GM06990 (cell line): ENCODE data around the gene HDGFL3.

Experiments used
- DNase-seq: peaks from one replicate; pipeline ENCODE4 v3.0.0-alpha.2; 2011; ENCODE audit not compliant: insufficient read length; ENCODE audit errors: extremely low read depth
- H3K27me3 ChIP-seq: replicated peaks from 2 replicates; pipeline ENCODE4 v1.6.0; 2011; ENCODE audit warnings: low read length; ENCODE audit not compliant: control insufficient read depth, insufficient read depth
- H3K36me3 ChIP-seq: 2 replicates; pipeline ENCODE4 v1.5.1; 2011; ENCODE audit warnings: low read length; ENCODE audit not compliant: control insufficient read depth, insufficient read depth
- H3K4me3 ChIP-seq: replicated peaks from 2 replicates; pipeline ENCODE4 v1.5.1; 2011; ENCODE audit warnings: low read depth, mild to moderate bottlenecking, control low read depth, low read length
- TF ChIP-seq, protein P1 (sequence below): IDR thresholded peaks from 2 replicates; pipeline ENCODE4 v1.5.1; 2011; ENCODE audit warnings: low read length, control low read depth, mild to moderate bottlenecking, inconsistent platforms; ENCODE audit not compliant: insufficient read depth, poor library complexity, severe bottlenecking

The HDGFL3 gene

GRCh38 chr15:83105440-83105839 is 102.2 kb downstream of the HDGFL3 start:
- H3K27me3 ChIP-seq = no peaks in the 10 kb centered on the region
- no peak for DNase-seq
- TF ChIP-seq, protein P1, sequence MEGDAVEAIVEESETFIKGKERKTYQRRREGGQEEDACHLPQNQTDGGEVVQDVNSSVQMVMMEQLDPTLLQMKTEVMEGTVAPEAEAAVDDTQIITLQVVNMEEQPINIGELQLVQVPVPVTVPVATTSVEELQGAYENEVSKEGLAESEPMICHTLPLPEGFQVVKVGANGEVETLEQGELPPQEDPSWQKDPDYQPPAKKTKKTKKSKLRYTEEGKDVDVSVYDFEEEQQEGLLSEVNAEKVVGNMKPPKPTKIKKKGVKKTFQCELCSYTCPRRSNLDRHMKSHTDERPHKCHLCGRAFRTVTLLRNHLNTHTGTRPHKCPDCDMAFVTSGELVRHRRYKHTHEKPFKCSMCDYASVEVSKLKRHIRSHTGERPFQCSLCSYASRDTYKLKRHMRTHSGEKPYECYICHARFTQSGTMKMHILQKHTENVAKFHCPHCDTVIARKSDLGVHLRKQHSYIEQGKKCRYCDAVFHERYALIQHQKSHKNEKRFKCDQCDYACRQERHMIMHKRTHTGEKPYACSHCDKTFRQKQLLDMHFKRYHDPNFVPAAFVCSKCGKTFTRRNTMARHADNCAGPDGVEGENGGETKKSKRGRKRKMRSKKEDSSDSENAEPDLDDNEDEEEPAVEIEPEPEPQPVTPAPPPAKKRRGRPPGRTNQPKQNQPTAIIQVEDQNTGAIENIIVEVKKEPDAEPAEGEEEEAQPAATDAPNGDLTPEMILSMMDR = no peak
- no peaks in the 10 kb centered on the region for H3K36me3 ChIP-seq
- H3K4me3 ChIP-seq = no peak overlapping the region

DNA sequence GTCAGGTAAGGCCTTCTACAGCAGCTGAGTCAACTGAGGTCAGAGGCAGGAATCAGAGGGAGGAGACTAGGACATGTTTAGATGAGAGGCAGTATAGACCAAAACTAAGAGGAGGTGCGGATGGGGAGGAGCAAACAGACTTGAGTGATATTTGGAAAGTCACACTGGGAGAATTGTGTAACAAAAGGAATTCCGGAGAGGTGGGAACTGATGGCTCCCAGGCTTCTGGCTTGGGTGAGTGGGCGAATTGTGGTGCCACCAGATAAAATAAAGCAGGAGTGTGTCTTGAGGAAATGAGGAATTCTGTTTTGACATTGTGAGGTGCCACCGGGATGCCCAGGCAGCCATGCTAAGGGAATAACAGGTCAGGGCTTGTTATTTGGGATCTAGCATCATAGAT is 103.5 kb downstream of the HDGFL3 start:
- no peaks in the 10 kb centered on the region for H3K36me3 ChIP-seq
- H3K4me3 ChIP-seq = no peak overlapping the region
- DNase-seq = no peak
- no peaks in the 10 kb centered on the region for H3K27me3 ChIP-seq
- TF ChIP-seq, protein P1 = no peak

DNA sequence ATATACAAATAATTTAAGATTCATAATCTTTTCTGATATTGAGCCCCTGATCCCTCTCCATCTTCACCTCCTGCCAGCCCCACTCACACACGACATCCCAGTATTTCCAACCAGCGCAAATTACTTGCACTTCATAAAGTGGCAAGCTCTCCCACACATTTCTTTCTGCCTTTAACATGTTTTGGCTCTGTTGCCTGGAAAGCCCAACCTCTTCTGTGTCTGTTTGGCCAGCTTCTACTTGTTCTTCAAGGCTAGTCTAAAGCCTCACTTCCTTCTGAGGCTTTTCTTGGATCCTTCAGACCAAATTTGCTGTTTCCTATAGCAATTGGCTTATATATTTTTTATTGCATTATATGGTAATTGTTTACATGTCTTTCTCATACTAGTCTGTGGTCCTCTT is 105.3 kb downstream of the HDGFL3 start:
- no peaks in the 10 kb centered on the region for H3K27me3 ChIP-seq
- no peak overlapping the region for H3K4me3 ChIP-seq
- DNase-seq = no peak
- H3K36me3 ChIP-seq = no peaks in the 10 kb centered on the region
- TF ChIP-seq, protein P1 = no peak

GRCh38 chr15:83100097-83100646 is 107.5 kb downstream of the HDGFL3 start:
- no peak for DNase-seq
- Histone ChIP-seq H3K4me3 (no peak overlapping the region), H3K27me3 (no peaks in the 10 kb centered on the region), H3K36me3 (no peaks in the 10 kb centered on the region)
- TF ChIP-seq, protein P1 = no peak

DNA sequence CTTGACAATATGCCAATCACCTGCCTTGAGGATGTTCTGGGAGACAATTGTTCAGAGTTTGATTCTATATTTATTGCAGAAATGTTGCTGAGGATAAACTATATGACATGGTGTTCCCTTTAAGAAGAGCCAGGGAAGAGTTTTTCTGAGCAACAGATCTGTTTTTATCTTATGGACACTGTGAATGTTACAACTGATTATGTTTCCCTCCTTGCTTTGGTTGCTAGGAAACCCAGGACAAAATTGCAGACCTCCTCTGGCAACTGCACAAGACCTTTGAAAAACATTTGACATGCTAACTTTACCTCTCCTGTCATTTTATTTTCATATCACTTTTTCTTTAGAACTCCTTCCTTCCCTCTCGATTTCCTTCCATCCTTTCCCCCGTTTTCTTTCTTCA is 108.3 kb downstream of the HDGFL3 start:
- Histone ChIP-seq H3K36me3 (no peaks in the 10 kb centered on the region), H3K4me3 (no peak overlapping the region), H3K27me3 (no peaks in the 10 kb centered on the region)
- DNase-seq = no peak
- TF ChIP-seq, protein P1 = no peak

DNA sequence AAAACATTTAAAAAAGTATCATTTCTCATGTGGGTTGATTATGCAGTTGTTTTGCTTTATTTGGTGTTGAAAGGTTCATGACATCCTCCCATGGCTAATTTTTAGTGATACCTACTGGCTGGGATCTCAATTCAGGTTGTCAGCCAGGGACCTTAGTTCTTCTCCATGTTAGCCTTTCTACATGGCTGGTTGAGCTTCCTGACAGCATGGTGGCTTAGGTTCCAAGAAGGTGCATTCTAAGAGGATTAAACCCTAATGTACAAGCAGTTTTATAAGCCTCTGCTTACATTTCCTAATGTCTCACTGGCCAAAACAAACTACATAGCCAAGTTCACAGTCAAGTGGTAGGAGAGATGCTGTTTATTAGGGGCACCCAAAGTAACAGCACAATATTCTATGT is 109.5 kb downstream of the HDGFL3 start:
- no peak overlapping the region for H3K4me3 ChIP-seq
- TF ChIP-seq, protein P1 = no peak
- DNase-seq = no peak
- H3K27me3 ChIP-seq = no peaks in the 10 kb centered on the region
- no peaks in the 10 kb centered on the region for H3K36me3 ChIP-seq
